DMS79 (cell line): ENCODE measurements around the gene ARHGEF9.

Source experiments
- DNase-seq: peaks from one replicate; lab custom pipeline; 2025; lab: John Stamatoyannopoulos, UW

ARHGEF9 gene

GRCh38 chrX:63746278-63746677 is 38.7 kb downstream of the ARHGEF9 start:
- no peak for DNase-seq

DNA sequence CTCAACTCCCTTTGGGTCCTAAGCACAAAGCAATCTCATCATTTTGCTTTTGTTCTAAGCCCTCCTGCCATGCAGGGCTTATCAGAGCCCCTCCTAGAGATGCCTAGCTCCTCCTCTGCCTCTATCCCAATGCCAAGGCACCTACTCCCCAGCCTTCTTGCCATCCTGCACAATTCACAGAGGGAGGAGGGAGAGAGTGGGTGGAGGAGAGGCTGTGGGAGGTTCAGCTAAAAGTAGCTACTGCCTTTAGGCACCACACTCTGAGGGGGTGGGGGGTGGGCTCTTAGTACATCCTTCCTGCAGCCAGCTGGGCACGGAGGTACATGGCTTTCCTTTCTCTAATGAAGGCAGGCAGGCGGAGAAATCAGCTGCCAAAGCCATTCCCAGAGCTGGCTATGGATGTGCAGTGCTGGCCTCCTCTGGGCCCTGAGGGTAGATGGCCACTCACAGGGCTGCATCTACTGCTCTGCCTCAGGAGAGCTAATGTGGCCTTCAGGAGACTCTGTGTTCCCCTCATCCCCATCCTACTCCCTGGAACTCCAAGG is 40.1 kb downstream of the ARHGEF9 start:
- no peak for DNase-seq

DNA sequence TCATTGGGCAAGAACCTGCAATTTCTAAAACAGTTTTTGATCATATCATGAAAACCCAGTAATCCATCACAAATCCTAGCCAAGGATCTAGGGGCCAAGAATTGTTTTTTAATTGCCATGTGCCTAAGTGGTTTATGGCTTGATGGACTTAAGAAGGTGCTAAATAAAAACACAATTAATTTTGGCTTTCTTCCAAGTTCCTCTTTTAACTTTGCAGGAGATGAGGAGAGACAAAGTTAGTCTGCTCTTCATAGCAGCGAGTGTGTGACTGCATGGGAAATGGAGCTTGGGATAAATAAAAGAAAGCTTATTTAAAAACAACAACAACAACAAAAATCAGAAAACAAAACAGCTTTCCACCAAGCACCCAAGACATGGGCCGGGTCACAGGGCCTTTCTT is 41.4 kb downstream of the ARHGEF9 start:
- no peak for DNase-seq

- no peak for DNase-seq
These were observed 44.6 kb downstream of the ARHGEF9 start for GRCh38 chrX:63740382-63740781.

GRCh38 chrX:63739885-63740284 is 45.1 kb downstream of the ARHGEF9 start:
- DNase-seq: no peak

- no peak for DNase-seq
These were observed 46.3 kb downstream of the ARHGEF9 start for GRCh38 chrX:63738696-63739095.

GRCh38 chrX:63737131-63737921 is 47.7 kb downstream of the ARHGEF9 start:
- DNase-seq: no peak

DNA sequence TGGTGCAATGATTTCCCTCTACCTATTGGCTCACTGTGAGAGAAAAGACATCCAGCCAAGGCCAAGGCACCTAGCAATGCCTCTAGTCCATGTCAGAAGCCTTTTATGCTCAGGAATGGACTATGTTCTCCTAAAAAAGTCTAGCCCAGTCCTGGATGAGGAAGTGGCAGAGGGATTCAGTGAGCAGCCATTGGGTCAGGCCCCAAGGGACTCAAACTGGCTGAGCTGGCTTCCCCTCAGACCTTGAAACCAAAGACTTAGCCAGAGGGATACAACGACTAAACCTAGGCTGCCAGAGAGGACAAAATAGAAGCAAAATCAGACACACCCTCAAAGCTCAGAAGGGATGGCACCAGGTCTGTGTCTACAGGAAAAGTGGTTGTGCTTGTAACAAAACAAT is 49.1 kb downstream of the ARHGEF9 start:
- no peak for DNase-seq

DNA sequence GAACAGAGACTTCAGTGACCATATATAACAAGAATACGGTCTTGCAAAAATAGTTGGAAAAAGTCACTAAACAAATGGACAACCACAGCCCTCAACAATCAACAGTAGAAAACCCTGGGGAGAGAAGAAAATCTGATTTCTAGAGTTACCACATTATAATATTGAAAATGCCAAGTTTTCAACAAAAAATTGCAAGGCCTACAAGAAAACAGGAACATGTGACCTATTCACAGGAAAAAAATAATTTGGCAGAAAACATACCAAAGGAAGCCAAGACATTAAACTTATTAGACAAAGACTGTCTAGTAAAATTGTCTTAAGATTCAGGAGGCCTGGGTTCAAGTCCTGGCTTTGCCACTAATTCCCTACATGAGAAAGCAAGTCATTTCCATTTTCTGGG is 64.7 kb downstream of the ARHGEF9 start:
- DNase-seq: no peak

GRCh38 chrX:63719633-63720032 is 65.4 kb downstream of the ARHGEF9 start:
- no peak for DNase-seq

DNA sequence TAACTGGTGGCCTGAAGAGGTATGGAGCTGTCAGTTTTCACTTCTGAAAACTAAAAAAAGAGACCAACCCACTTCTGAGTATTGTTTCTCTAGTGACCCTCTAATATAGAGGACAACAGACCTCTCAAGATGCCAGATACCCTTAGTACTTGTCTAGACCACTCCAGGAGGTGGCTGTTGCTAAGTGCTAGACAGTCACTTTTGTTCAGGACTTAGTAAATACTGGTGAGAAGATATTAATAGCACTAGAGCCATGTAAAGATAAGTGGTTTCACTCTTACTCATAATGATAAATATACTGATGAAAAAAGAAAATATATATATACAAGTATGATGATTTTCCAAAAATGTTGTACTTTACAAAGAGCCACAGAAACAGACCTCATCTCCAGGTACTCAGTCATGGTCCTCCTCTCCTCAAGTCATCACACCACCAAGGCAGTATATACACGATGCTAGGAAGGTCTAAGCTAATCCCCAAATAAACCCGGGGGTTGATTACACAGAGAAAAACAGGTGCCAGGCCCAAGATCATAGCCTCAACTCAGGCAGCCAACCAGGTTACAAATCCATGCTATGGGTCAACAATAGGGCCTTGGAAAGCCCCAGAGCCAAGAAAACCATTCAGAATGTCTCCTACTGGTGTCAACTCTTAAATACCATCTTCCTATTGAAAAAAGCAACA is 66.9 kb downstream of the ARHGEF9 start:
- peak; percentile 8 for DNase-seq

DNA sequence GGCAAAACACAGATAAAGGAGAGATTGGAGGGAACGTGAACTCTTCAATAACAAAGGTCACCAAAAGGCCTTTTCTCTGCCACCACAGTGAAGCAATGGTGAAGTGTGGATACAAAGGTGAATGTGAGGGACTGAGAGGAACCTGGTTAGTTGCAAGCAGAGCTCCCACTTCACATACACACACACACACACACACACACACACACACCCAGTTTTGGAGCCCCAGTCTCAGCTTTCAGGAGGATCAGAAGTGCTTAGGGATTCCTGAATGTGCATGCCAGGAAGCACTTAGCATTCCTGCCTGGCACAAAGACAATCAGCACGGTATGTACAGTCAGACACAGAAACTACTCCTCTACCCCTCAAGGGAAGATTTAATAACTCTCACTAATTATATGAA is 71.5 kb downstream of the ARHGEF9 start:
- DNase-seq: peak; percentile 36

- no peak for DNase-seq
These were observed 76.2 kb downstream of the ARHGEF9 start for GRCh38 chrX:63708801-63709200.

DNA sequence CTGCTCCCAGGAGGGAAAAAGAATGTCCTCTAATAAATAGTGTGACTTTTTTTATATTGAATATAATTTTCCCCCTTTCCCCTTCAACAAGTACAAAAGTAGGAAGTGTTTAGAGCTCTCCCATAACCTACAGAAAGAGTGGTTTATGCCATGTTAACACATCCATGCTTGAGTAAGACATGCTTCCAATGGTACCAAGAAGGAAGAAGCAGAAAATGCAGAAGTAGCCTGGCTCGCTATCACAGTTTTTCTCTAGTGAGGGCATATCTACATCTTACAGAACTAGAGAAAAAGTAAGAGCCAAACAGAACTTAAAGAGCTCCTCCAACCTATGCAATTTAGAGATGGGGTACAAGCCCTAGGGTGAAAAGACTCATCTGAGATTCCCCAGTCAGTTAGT is 82.5 kb downstream of the ARHGEF9 start:
- no peak for DNase-seq

DNA sequence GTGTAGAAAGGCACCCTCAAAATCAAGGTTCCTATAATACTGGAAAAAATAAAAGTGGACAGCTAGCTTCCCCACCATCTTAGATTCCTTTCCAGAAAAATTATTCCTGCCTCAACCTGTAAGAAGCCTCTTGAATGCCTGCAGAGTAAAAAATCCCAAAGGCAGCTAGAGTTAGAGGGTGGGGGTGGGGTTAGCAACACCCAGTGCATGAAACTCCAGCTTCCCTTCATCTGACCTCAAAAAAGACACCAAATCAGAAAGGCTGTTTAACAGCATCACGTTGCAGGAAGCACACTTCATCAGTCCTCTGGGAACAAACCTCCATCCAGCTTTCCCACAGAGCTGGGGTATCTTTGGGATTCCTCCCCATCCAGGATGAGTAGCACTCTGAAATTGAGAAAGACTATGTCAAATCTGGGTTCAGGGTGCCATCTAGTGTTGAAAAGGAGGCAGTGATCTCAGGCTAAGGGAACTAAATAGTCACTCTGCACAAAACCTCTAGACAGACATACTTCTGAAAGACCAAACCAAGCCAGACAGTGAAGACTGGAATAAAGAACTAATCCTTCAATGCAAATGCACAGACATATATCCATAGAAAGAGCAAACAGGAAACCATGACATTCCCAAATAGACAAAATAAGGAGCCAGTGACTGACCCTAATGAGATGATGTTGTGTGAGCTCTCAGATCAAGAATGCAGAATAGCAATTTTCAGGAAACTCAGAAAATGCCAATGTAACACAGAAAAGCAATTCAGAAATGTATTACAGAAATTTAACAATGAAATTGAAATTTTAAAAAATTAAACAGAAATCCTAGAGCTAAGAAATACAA is 97.9 kb downstream of the ARHGEF9 start:
- no peak for DNase-seq

GRCh38 chrX:63680423-63680822 is 104.6 kb downstream of the ARHGEF9 start:
- no peak for DNase-seq

DNA sequence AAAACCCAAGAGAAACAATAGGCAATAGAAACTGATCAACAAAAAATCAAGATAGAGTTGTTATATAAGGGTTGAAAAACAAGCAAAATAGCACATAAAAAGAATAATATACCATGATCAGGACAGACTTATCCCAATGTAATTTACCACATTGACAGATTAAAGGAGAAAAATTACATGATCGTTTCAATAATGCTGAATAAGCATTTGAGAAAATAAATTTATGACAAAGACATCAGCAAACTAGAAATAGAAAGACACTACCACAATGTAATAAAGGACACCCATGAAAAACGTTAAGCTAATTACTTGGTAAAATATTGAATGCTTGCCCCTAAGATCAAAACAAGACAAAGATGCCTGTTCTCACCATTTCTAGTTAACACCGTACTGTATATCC is 105.6 kb downstream of the ARHGEF9 start:
- DNase-seq: no peak

DNA sequence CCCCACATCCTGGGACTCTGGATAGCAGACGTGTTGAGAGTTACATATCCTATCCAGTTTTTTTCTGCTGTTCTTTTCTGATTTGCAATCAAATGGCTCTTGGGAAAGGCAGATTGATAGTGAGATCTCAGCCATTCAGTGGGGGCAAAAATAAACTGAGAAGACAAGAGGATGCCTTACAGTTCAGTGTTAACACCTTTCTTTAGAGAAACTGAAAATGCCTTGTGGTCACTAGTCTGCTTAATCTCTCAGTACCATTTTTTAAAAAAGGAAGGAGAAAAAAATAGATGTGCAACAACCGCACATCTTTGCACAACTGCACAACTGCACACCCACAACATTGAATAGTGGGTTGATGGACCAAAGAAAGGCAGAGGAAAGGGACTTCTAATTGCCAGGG is 109.3 kb downstream of the ARHGEF9 start:
- no peak for DNase-seq

GRCh38 chrX:63673896-63674295 is 111.1 kb downstream of the ARHGEF9 start:
- no peak for DNase-seq

- no peak for DNase-seq
These were observed 120.3 kb downstream of the ARHGEF9 start for GRCh38 chrX:63664741-63665140.

GRCh38 chrX:63664083-63664482 is 120.9 kb downstream of the ARHGEF9 start:
- DNase-seq: no peak

DNA sequence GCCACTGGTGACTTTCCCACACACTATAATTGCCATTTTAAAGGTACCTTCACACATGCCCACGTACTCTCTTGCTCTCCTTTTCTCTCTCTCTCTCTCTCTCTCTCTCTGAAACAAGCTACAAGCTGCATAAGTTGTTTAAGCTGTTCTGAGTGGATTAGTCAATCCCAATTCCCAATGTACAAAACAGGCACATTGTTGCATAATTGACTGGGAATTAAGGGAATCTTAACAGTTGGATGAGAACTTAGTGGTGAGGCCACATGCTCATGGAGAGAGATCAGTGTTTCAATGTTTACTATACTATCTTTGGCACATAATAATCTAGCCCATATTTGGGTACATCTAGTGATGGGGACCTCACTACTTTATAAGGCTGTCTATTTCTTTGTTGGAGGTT is 123.3 kb downstream of the ARHGEF9 start:
- DNase-seq: no peak

DNA sequence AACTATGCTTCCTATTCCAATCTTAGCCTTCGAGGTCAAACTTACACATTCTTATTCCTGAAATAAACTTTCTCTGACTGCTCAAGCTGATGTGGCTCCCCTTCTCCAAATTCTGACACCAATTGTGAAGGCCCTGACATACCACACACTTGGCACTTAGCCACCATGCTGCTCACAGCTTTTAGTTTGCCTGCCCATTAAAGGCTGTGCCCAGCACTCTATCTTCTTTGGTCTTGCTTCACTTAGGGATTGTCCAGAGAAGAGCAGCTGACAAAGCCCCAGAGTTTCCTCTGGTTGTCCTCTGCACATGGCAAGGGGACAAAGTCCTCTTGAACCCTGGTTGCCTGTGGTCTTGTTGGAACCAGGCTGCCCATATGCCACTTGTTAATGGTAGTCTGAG is 126.1 kb downstream of the ARHGEF9 start:
- DNase-seq: no peak
